CD1c-positive myeloid dendritic cell (primary cell): ENCODE results near the gene POMZP3.
"Not testable (repeated sequence)": the region's sequence is repeated elsewhere in the genome, so short reads cannot be mapped to it uniquely, and the experiment has no call there.

Source experiments
- DNase-seq: peaks from one replicate; pipeline ENCODE4 v3.0.0-alpha.2; 2016; ENCODE audit errors: extremely low spot score

POMZP3 gene

DNA sequence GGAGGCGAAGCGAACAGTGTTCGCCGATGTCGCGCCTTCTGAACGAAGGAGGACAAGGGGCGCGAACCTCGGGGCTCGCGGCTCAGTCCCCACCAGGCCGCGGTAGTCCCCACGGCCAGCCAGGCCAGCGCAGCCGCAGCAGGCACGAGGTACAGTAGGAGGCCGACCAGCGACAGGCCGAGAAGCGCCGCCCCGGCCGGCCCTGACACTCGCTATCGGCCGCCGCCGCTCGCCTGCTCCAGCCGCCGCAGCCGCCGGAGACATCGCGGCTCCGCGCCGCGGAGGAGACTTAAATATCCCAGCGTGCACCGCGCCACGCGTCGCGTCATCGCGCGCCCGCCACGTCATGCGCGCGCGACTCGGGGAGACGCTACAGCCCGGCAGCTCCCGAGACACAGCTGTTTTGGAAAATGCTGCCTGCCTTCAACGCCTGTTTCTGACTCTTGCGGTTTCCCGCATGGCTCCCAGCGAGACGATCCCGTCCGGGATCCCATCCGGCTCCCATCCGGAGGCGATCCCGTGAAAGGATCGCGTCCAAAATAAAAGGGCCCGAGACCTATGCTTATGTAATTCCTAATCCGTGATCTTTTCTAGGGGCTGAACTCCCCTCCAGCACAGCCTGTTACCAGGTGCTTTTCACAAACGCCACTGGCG, at the start of gene POMZP3:
Gene POMZP3, minus strand, starts transcription at position 291 of the 654 bp plus-strand sequence. CDS start 1,215 bp downstream, outside the sequence.
- peak; percentile 1 for DNase-seq

DNA sequence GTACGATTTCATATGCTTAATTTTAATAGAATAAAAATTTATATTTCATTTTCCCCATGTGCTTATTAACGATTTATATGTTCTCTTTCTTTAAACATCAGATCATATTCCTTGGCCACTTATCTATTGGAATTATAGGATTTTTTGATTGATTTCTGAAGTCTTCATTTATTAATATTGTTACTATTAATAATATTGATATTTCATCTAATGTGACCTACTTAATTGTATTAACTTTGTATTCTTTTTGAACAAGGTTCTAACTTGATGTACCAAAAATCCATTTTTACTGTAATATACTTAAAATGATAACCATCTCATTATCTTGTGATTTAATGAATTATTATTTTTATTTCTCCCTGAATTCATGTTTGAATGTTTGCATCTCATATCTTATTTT, 48.7 kb upstream of the POMZP3 start:
- not testable (repeated sequence) for DNase-seq

GRCh38 chr7:76673346-76673745, 46.3 kb upstream of the POMZP3 start:
- DNase-seq: not testable (repeated sequence)

GRCh38 chr7:76659212-76659611, 32.1 kb upstream of the POMZP3 start:
- not testable (repeated sequence) for DNase-seq

GRCh38 chr7:76656425-76656824, 29.3 kb upstream of the POMZP3 start:
- DNase-seq: not testable (repeated sequence)

DNA sequence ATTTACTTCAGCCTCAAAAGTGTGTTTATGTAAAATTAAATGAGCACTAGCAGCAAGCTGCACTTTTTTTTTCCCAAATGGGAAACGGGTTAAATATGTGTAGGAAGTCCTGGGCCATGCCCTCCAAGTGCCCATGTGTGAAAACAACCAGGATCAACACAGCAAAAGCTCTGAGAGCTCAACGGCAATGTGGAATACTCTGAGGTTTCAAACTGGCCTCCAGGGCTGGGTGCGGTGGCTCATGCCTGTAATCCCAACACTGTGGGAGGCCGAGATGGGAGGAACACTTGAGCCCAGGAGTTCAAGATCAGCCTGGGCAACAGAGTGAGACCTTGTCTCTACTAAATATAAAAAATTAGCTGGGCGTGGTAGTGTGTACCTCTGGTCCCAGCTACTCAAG, 15.5 kb upstream of the POMZP3 start:
- not testable (repeated sequence) for DNase-seq

DNA sequence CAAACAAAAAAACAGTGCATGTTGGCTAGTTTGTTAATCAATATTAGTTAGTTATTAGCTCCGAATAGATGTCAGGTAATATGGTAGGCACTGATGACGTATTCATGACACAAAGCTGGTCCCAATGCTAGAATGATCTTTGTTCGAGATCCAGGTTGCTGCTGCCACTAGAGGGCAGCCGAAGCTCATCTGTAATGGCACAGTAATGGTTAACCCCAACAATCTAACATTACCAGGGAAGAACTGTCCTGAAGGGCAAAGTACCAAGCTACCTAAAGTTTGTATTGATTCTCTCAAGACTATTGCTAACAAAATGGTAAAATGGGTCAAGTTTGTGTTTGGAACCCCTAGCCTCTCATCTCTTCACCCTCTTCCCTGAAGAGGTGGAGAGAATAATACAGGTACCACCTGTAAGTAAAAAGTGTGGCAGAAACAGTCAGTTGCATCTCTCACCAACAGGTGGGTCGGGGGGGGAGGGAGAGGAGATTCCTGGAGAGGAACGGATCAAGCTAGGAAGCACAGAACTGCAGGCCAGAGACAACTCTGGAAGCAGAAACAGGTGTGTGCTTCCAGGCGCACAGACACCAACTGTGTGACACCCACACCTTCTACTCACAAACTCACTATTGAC, 10.1 kb upstream of the POMZP3 start:
- DNase-seq: not testable (repeated sequence)

DNA sequence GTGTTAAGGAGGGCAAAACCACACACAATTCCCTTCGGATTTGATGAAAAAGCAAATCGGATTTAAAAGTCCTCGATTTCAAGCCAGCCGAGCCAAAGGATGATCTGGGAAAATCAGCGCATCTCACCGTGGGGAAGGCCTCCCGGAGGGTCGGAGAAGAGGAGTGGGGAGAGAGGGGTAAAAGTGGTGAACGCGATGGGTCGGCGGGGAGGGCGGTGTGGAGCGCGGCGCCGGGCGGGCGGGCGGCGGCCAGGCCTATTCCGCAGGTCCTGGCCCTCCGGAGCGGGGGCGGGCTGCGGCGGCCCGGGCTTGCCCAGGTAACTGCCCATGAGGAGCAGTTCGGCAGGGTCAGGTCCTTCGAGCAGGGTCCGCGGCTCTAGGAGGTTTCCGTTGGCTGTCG, 498 bp downstream of the POMZP3 start:
- not testable (repeated sequence) for DNase-seq

- DNase-seq: not testable (repeated sequence)
These were observed 7.5 kb downstream of the POMZP3 start for GRCh38 chr7:76619439-76620190.

GRCh38 chr7:76613783-76614182, 13.3 kb downstream of the POMZP3 start:
- not testable (repeated sequence) for DNase-seq

DNA sequence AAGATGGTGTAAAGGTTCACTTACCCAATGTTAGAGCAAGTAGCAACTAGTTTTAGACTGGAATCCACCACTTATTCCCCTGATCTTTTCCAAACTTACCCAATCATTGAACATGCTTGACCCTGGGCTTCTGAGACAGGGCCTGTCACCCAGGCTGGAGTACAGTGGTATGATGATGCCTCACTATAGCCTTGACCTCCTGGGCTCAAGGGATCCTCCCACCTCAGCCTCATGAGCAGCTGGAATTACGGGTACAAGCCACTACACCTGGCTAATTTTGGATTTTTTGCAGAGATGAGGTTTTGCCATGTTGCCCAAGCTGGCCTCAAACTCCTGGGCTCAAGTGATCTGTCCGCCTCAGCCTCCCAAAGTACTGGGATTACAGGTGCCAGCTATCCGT, 14.8 kb downstream of the POMZP3 start:
- DNase-seq: not testable (repeated sequence)

DNA sequence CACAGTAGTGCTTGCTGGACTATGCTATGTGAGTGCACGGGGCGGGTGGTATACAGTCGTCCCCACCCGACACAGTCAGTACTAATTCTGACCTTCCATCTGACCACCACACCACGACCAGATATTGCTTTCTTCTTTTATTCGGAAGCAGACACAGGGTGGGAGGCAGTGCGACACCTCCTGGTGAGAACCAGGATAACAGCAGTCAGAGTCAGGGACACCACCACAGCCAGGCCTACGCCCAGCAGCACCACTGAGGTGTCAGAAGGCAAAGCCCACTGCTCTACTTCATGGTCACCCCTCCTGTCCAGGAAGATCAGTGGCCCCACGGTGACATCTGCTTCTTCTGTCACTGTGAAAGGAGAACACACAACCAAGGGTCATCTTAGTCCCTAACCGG, 17.2 kb downstream of the POMZP3 start:
- not testable (repeated sequence) for DNase-seq

DNA sequence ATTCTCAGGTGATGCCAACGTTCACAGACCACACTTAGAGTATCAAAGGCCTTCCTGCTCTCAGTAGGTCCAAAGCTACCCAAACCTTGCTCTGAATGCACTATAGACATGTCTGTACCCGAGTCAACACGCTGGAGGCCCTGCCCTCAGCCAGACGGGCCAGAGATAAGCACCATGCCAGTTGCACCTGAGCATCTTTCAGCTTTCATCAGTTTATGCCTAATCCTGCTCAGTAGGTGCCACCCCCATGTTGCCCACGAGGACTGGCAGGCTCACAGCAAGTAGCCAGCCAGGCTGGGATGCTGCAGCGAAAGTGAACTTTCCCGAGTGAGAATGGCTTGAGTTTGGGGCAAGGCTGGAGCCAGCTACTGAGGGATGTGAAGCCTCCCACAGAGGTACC, 18.6 kb downstream of the POMZP3 start:
- not testable (repeated sequence) for DNase-seq

DNA sequence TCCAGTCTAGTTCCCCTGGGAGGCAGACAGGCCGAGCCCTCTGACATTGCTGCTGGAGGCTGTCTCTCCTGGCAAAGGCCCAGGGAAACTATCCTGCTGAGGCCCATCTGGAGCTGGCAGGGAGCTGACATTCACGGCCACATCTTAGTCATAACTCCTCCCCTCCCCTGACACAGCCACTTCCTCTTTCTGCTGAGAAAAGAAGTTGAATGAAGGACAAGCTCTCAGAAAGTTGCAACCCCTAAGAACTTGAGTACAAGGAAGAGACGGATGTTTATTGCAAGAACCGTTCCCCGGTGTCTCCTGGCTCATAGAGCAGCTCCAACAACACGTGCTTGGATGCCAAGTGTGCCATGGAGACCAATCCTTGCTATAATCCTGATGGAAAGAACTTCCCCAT, 21.1 kb downstream of the POMZP3 start:
- DNase-seq: peak; percentile 78

- not testable (repeated sequence) for DNase-seq
These were observed 26.4 kb downstream of the POMZP3 start for GRCh38 chr7:76600650-76601049.

- not testable (repeated sequence) for DNase-seq
These were observed 27.0 kb downstream of the POMZP3 start for GRCh38 chr7:76600116-76600482.

DNA sequence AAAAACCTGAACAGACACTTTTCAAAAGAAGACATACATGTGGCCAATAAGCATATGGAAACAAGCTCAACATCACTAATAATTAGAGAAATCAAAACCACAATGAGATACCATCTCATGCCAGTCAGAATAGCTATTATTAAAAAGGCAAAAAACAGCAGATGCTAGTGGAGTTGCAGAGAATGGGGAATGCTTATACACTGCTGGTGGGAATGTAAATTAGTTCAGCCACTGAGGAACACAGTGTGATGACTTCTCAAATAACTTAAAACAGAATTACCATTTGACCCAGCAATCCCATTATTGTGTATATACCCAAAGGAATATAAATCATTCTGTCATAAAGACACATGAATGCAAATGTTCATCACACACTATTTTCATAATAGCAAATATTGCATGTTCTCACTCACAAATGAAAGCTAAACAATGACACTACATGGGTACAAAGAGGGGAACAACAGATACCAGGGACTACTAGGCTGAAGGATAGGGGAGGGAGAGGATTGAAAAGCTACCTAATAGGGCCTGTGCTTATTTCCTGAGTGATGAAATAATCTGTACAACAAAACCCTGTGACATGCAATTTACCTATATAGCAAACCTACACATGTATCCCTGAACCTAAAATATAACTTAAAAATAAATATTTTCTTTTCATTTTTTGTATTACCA, 28.4 kb downstream of the POMZP3 start:
- not testable (repeated sequence) for DNase-seq

DNA sequence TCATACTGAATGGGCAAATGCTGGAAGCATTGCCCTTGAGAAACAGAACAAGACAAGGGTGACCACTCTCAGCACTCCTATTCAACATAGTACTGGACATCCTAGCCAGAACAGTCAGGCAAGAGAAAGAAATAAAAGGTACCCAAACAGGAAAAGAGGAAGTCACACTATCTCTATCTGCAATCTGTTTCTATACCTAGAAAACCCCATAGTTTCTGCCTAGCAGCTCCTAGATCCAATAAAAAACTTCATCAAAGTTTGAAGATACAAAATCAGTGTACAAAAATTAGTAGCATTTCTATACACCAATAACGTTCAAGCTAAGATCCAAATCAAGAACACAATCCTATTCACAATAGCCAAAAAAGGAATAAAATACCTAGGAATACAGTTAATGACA, 29.8 kb downstream of the POMZP3 start:
- not testable (repeated sequence) for DNase-seq

DNA sequence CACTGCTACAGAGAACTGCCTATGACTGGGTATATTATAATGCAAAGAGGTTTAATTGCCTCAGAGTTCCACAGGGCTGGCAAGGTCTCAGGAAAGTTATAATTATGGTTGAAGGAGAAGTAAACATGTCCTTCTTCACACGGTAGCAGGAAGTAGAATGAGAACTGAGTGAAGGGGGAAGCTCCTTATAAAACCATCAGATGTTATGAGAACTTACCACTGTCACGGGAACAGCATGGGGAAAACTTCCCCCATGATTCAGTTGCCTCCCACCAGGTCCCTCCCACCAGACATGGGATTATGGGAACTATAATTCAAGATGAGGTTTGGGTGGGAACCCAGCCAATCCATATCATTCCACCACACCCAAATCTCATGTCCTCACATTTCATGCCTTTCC, 34.4 kb downstream of the POMZP3 start:
- peak; percentile 67 for DNase-seq

DNA sequence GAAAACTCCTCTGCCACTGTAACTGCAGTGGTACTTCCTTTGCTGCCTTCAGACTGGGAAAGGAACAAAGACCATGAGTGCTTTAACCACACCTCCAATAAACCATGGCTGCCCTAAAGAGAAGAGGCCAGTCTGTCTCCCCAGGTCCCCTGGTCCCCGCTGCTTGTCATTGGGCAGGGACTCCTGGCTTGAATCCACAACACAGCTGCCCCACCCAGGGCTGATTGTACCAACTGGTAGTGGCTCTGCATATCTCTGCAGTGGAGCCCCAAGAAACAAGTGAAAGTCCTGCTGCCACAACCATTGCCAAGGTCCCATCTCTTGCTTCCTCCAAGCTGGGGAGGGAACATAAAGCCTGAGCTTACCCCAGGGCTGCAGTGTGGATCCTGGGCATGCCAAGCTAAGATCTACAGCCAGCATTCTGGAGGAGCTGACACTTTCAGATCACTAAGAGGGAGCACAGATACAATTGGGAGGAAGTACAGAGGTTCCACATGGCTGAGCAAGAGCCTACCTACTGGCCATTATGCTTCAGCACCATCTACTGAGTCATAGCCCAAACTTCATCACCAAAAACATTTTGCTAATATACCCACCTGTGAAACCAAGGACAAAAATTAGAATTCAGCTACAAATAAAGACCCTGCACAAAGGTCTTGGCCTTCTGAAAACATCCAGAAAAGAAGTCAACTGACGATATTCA, 35.3 kb downstream of the POMZP3 start:
- DNase-seq: not testable (repeated sequence)

DNA sequence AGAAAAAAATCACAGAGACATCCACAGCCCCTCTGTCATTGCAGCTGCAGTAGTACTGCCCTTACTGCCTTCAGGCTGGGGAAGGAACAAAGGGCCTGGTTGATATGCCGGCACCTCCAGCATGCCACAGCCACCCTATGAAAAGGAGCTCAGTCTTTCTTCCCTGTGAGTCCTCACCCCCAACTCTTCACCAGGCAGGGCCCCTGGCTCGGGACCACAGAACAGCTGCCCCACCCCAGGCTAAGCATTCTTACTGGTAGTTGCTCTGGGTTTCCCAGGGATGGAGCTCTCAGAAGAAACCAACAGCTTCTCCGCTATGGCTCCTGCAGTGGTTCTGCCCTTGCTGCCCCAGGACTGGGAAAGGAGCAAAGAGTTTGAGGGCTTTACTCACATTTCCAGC, 36.0 kb downstream of the POMZP3 start:
- DNase-seq: not testable (repeated sequence)
